Uterus (tissue), 2 donors: Measurements from ENCODE around the gene IL1RAPL2.

ENCODE experiments used
- POLR2A ChIP-seq, 2 donors: fragments of 450-650 bp; IDR thresholded peaks; one replicate each; pipeline ENCODE4 v1.6.1; 2016; ENCODE audit warnings: antibody characterized with exemption in 2 of 2, mild to moderate bottlenecking in 1 of 2, moderate library complexity in 1 of 2
- TF ChIP-seq, protein P1 (sequence below), 4 experiments: fragments of 200-600 bp in 2 of 4; fragments of 450-650 bp in 2 of 4; sonication (generic) in 2 of 4; IDR thresholded peaks; one replicate each; pipeline ENCODE4 v1.5.1; 2016 to 2019; ENCODE audit warnings: antibody characterized with exemption in 4 of 4, mild to moderate bottlenecking in 2 of 4, moderate library complexity in 1 of 4

DNA sequence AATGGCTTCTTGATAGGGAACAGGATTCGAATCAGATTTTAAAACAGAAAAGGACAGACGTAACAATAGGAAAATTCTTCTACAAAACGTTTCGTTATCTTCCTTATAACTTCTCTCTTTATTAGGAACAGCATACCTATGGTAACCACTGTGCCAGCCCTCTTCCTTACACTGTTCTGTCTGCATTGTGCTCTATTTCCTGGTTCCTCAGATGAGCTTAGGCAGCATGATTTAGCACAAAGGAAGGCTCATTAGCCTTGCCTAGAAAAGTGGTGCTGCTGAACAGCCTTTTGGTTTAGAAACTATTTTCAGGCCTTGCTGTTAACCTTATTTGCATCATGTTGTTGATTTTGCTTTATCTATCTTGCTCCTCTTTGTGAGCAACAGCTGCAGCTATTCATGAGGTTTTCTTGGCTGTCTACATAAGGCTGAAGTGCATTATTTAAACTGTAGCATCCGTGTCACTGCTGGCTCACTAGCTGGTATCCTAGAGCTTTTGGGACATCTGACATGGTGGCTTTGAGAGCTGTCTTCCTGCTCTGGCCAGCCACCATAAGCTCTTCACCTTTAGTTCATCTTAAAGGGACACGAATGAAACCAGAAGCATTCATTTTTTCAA is 1186.4 kb downstream of the IL1RAPL2 start:
- TF ChIP-seq, protein P1, sequence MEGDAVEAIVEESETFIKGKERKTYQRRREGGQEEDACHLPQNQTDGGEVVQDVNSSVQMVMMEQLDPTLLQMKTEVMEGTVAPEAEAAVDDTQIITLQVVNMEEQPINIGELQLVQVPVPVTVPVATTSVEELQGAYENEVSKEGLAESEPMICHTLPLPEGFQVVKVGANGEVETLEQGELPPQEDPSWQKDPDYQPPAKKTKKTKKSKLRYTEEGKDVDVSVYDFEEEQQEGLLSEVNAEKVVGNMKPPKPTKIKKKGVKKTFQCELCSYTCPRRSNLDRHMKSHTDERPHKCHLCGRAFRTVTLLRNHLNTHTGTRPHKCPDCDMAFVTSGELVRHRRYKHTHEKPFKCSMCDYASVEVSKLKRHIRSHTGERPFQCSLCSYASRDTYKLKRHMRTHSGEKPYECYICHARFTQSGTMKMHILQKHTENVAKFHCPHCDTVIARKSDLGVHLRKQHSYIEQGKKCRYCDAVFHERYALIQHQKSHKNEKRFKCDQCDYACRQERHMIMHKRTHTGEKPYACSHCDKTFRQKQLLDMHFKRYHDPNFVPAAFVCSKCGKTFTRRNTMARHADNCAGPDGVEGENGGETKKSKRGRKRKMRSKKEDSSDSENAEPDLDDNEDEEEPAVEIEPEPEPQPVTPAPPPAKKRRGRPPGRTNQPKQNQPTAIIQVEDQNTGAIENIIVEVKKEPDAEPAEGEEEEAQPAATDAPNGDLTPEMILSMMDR (IDR thresholded peaks at IDR 0.05): no peak
- no peak for TF ChIP-seq POLR2A (IDR thresholded peaks at IDR 0.05)
